GM12864 (cell line): ENCODE results near the gene C2orf74.

ENCODE experiments used
- DNase-seq: peaks from one replicate; pipeline ENCODE4 v3.0.0-alpha.2; 2011; ENCODE audit warnings: low read depth
- H3K4me3 ChIP-seq: 2 replicates; pipeline ENCODE4 v1.5.1; 2011; ENCODE audit warnings: mild to moderate bottlenecking, low read depth, low read length, control low read depth
- CTCF ChIP-seq: IDR thresholded peaks from 2 replicates; pipeline ENCODE4 v1.5.1; 2011; ENCODE audit warnings: low read depth, mild to moderate bottlenecking, moderate library complexity, low read length, control low read depth, inconsistent platforms; ENCODE audit errors: missing control alignments

The C2orf74 gene

GRCh38 chr2:61167579-61167978, 5.6 kb downstream of the C2orf74 start:
- H3K4me3 ChIP-seq = no peak overlapping the region
- no peak for TF ChIP-seq CTCF
- DNase-seq = no peak

GRCh38 chr2:61172671-61173070, 10.7 kb downstream of the C2orf74 start:
- DNase-seq = no peak
- no peak overlapping the region for H3K4me3 ChIP-seq
- TF ChIP-seq CTCF = no peak

GRCh38 chr2:61173116-61173515, 11.1 kb downstream of the C2orf74 start:
- no peak overlapping the region for H3K4me3 ChIP-seq
- TF ChIP-seq CTCF = no peak
- DNase-seq = no peak

GRCh38 chr2:61175036-61175435, 13.0 kb downstream of the C2orf74 start:
- no peak for DNase-seq
- no peak for TF ChIP-seq CTCF

GRCh38 chr2:61176755-61177726, 15.1 kb downstream of the C2orf74 start:
- peak; percentile 55 for DNase-seq
- no peak for TF ChIP-seq CTCF
- H3K4me3 ChIP-seq = peak overlapping the region; percentile 77

More at GRCh38 chr2:61175036-61175435, 13.0 kb downstream of the C2orf74 start:
- H3K4me3 ChIP-seq = no peak overlapping the region

DNA sequence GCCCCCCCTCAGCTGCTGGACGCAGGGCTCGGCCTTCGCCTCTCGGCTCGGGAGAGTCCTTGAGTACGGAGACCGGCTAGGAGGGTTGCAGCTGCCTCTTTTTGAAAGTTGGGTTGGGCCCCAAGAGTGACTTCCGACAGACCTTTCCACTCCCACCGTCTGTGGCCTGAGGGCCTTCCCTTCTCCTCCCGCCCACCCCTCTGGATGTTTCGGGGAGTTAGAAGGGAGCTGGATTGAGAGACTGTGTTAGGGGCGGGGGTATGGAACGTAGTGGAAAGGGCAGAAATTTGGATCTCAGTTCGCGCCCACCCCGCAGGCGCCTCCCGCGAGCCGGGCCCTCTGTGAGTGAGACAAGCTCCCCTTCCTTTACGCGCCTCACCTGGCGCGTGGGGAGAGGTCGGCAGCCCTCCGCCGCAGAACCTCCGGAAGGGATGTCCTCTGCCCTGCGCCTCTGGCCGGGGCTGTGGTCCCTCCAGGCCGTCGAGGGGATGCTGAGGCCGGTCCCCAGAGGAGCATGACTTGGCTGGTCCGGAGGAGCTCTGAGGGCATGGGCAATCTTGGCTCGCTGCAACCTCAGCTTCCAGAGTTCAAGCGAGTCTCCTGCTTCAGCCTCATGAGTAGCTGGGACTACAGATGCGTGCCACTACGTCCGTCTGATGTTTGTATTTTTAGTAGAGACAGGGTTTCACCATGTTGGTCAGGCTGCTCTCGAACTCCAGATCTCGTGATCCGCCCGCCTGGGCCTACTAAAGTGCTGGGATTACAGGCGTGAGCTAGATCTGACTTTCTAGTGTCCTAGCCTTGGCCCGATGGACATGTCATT, 15.9 kb downstream of the C2orf74 start:
- TF ChIP-seq CTCF = no peak
- no peak for DNase-seq
- H3K4me3 ChIP-seq = peak overlapping the region; percentile 77
